ENCODE measurements around the gene BRI3. TPM values are rescaled to one million over a fixed set of nuclear protein-coding genes. Genes with fewer than 3 reads are reported as not detected.
A peak's percentile ranks its signal among the peaks of the same experiment; 100 is the strongest.

Gene BRI3
- total RNA-seq, 1 experiment from 2014 or later: 102 TPM

DNA sequence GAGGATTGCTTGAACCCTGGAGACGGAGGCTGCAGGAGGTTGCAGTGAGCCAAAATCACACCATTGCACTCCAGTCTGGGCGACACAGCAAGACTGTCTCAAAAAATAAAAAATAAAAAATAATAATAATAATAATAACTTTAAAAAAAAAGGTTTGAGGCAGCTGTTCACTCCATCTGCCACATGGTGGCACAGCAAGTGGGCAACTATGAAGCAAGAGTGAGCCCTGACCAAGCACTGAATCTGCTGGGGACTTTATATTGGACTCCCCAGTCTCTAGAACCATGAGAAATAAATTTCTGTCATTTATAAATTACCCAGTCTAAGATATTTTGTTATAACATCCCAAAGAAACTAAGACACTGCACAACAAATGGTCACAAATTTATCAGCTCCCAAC, 14.6 kb upstream of the BRI3 start:
- no peak overlapping the region for H3K27ac ChIP-seq (ENCODE audit: low read depth, low read length)
- H3K9me3 ChIP-seq (ENCODE audit: control insufficient read depth in 1 of 2, insufficient read depth in 1 of 2, low read depth in 1 of 2, low read length in 2 of 2): no peaks in the 10 kb centered on the region
- ATAC-seq: peak; percentile 53; the same call in 1 of the 2 replicates
- ChIA-PET POLR2A (interaction anchor here (1.1 to 1.5 kb wide), 2 partner anchors 10 to 23 kb away, joined by 3 to 4 read pairs; no protein-coding TSS in a partner anchor), CTCF (interaction anchor here (0.8 to 1.3 kb wide), 2 partner anchors 12 to 14 kb away, joined by 3 read pairs; no protein-coding TSS in a partner anchor), RAD21 (ENCODE audit: low non-redundant PET in 1 of 2, low total read pairs in 2 of 2, uncharacterized antibody in 2 of 2, unreplicated experiment in 2 of 2) (interaction anchor here in 1 of 2 experiments (1.1 kb wide), 1 partner anchor 134 kb away, joined by 5 read pairs; the partner anchor contains the start of gene BAIAP2L1)
- TF ChIP-seq, protein P1, sequence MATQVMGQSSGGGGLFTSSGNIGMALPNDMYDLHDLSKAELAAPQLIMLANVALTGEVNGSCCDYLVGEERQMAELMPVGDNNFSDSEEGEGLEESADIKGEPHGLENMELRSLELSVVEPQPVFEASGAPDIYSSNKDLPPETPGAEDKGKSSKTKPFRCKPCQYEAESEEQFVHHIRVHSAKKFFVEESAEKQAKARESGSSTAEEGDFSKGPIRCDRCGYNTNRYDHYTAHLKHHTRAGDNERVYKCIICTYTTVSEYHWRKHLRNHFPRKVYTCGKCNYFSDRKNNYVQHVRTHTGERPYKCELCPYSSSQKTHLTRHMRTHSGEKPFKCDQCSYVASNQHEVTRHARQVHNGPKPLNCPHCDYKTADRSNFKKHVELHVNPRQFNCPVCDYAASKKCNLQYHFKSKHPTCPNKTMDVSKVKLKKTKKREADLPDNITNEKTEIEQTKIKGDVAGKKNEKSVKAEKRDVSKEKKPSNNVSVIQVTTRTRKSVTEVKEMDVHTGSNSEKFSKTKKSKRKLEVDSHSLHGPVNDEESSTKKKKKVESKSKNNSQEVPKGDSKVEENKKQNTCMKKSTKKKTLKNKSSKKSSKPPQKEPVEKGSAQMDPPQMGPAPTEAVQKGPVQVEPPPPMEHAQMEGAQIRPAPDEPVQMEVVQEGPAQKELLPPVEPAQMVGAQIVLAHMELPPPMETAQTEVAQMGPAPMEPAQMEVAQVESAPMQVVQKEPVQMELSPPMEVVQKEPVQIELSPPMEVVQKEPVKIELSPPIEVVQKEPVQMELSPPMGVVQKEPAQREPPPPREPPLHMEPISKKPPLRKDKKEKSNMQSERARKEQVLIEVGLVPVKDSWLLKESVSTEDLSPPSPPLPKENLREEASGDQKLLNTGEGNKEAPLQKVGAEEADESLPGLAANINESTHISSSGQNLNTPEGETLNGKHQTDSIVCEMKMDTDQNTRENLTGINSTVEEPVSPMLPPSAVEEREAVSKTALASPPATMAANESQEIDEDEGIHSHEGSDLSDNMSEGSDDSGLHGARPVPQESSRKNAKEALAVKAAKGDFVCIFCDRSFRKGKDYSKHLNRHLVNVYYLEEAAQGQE (IDR thresholded peaks at IDR 0.05; ENCODE audit: low read depth): no peak
- peak; percentile 56 for TF ChIP-seq RAD21 (IDR thresholded peaks at IDR 0.05; ENCODE audit: low read depth)
- TF ChIP-seq, protein P2, sequence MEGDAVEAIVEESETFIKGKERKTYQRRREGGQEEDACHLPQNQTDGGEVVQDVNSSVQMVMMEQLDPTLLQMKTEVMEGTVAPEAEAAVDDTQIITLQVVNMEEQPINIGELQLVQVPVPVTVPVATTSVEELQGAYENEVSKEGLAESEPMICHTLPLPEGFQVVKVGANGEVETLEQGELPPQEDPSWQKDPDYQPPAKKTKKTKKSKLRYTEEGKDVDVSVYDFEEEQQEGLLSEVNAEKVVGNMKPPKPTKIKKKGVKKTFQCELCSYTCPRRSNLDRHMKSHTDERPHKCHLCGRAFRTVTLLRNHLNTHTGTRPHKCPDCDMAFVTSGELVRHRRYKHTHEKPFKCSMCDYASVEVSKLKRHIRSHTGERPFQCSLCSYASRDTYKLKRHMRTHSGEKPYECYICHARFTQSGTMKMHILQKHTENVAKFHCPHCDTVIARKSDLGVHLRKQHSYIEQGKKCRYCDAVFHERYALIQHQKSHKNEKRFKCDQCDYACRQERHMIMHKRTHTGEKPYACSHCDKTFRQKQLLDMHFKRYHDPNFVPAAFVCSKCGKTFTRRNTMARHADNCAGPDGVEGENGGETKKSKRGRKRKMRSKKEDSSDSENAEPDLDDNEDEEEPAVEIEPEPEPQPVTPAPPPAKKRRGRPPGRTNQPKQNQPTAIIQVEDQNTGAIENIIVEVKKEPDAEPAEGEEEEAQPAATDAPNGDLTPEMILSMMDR (IDR thresholded peaks at IDR 0.05 in 2 of 3, conservative IDR thresholded peaks at IDR 0.05 in 1 of 3; ENCODE audit: borderline replicate concordance in 1 of 3, insufficient read depth in 1 of 3, low read depth in 2 of 3, low read length in 2 of 3): peak; percentile 19 to 48 (median 29); a peak in 3 of 6 replicates
- no peak for TF ChIP-seq ZFX (IDR thresholded peaks at IDR 0.05)
- no peak for TF ChIP-seq SRF (IDR thresholded peaks at IDR 0.05; ENCODE audit: low read depth)
- no peak for TF ChIP-seq YY1 (IDR thresholded peaks at IDR 0.05; ENCODE audit: extremely low read depth, insufficient replicate concordance, low read depth, low read length)
- H2AFZ ChIP-seq (ENCODE audit: low read depth, low read length, poor library complexity, severe bottlenecking): no peak overlapping the region
- BruUV-seq (replicated peaks): no TSS peak
- no peaks in the 10 kb centered on the region for H3K36me3 ChIP-seq (ENCODE audit: control insufficient read depth in 1 of 2, insufficient read depth in 2 of 2, low read length in 2 of 2)
- peaks cover 6 to 11% of the 10 kb centered on the region in 2 experiments for H3K4me1 ChIP-seq (ENCODE audit: control insufficient read depth in 1 of 2, insufficient read depth in 2 of 2, low read length in 2 of 2)
- H3K79me2 ChIP-seq (ENCODE audit: insufficient read depth, low read length): no peaks in the 10 kb centered on the region
- H3K27me3 ChIP-seq (ENCODE audit: insufficient read depth, low read length): no peaks in the 10 kb centered on the region
- no peak for DNase-seq (ENCODE audit: low read depth, low spot score)
- H3K9me2 ChIP-seq (ENCODE audit: insufficient read depth): no peaks in the 10 kb centered on the region
- intact Hi-C loops (cut with micrococcal nuclease): no loop called here
- H3K4me3 ChIP-seq (replicated peaks in 1 of 2; ENCODE audit: low read depth in 1 of 2, low read length in 2 of 2): no peak overlapping the region
- no peaks in the 10 kb centered on the region for H4K20me1 ChIP-seq (ENCODE audit: insufficient read depth)
- no peak overlapping the region for H3K9ac ChIP-seq (ENCODE audit: low read length)
- H3K4me2 ChIP-seq (ENCODE audit: low read length): no peak overlapping the region

Measured in HCT116 (cell line).